Kidney (tissue), 14 donors: ENCODE results near the gene CTSG. TPM values are rescaled to one million over a fixed set of nuclear protein-coding genes. Genes with fewer than 3 reads are reported as not detected.

Experiments
- DNase-seq, 5 donors: peaks; one replicate each; pipeline ENCODE4 v3.0.0-alpha.2; 2013 to 2020
- FAIRE-seq: peaks from 2 replicates; lab custom pipeline; 2012; peaks lifted over from hg19 to GRCh38; lab: Jason Lieb, UNC
- H3K27ac ChIP-seq, 2 donors: one replicate each; pipeline ENCODE4 v1.7.0; 2013; ENCODE audit warnings: low read depth in 2 of 2, low read length in 2 of 2, inconsistent platforms in 1 of 2
- H3K27me3 ChIP-seq: one replicate; pipeline ENCODE4 v1.7.1; 2013; ENCODE audit warnings: low read length, inconsistent platforms; ENCODE audit not compliant: control insufficient read depth, insufficient read depth
- H3K36me3 ChIP-seq, 3 donors: one replicate each; pipeline versions ENCODE4 v1.7.0 to v1.7.1; 2013; ENCODE audit warnings: low read length in 3 of 3, control low read depth in 1 of 3, inconsistent platforms in 1 of 3; ENCODE audit not compliant: insufficient read depth in 3 of 3, control insufficient read depth in 2 of 3
- H3K4me1 ChIP-seq, 3 donors: one replicate each; pipeline versions ENCODE4 v1.7.0 to v1.7.1; 2013; ENCODE audit warnings: low read length in 3 of 3, inconsistent platforms in 1 of 3, low read depth in 1 of 3; ENCODE audit not compliant: control insufficient read depth in 2 of 3, insufficient read depth in 2 of 3
- H3K4me3 ChIP-seq, 3 donors: one replicate each; pipeline versions ENCODE4 v1.7.0 to v1.8.1; 2013; ENCODE audit warnings: low read length in 3 of 3, control low read depth in 1 of 3, inconsistent platforms in 1 of 3
- H3K9ac ChIP-seq, 3 donors: one replicate each; pipeline versions ENCODE4 v1.7.0 to v1.7.1; 2013; ENCODE audit warnings: low read length in 3 of 3, control low read depth in 1 of 3, inconsistent platforms in 1 of 3
- H3K9me3 ChIP-seq, 3 donors: one replicate each; pipeline versions ENCODE4 v1.7.0 to v1.7.1; 2013; ENCODE audit warnings: low read length in 3 of 3, control low read depth in 1 of 3, inconsistent platforms in 1 of 3; ENCODE audit not compliant: control insufficient read depth in 2 of 3, insufficient read depth in 1 of 3
- intact Hi-C: fragments of 100-400 bp; cut with DNase I; formaldehyde crosslinking; loops from one replicate; pipeline ENCODE4 v1.11.1; 2022
- polyA plus RNA-seq: library from polyadenylated mRNA; stranded (reverse); fragments of 350-450 nt; fragmentation: Illumina TruSeq; extraction: RNeasy Lipid Tissue Mini Kit (QIAGEN cat#74804); gene quantifications from one replicate; pipeline ENCODE4 v1.2.3, GENCODE V29; 2014; ENCODE audit warnings: low read depth, low replicate concordance; ENCODE audit not compliant: insufficient read depth
- total RNA-seq: library from RNA; stranded (reverse); fragmentation: NEBNext Ultra II Directional; extraction: Animal tissue kit (Norgen Biotek cat#: 25700); gene quantifications from one replicate; pipeline ENCODE4 v1.2.1, GENCODE V29; 2021
- TF ChIP-seq, protein P1 (sequence below): IDR thresholded peaks from 3 replicates; pipeline ENCODE4 v1.5.1; 2012; ENCODE audit warnings: mild to moderate bottlenecking, moderate library complexity, borderline replicate concordance; ENCODE audit not compliant: insufficient read depth; ENCODE audit errors: extremely low read depth
- donor health status: control.
- donor health status: control.
- donor health status: control.
- donor health status: control.
- donor health status: control.
- donor health status: DM: yes; HTN: yes; CAD: no.
- donor health status: Normal renal cell carcinoma (clear cell type).

Gene CTSG
- total and polyA plus RNA-seq, 2 donors from 2014 or later, result 1.1 to 11.9 TPM

DNA sequence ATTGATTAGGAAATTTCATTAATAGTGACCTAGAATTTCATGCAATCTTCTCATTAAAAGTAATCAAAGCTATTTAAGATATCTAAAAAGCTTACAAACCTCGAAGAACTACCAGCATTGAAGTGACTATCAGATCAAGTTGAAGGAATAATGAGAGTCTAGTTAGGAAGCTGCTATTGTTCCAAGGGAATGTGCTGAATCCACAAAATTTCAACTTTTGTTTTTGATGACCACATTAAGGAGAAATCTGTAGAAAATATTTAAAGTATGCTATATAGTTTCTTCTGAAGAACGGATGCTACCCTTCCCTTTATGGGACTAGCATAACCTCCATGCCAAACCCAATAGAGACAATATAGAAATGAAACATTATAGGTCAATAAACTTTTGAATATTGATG lies 2.5 kb upstream of the CTSG start:
- intact Hi-C loops, result no loop called here
- FAIRE-seq (no peak), DNase-seq (no peak)
- TF ChIP-seq, protein P1, sequence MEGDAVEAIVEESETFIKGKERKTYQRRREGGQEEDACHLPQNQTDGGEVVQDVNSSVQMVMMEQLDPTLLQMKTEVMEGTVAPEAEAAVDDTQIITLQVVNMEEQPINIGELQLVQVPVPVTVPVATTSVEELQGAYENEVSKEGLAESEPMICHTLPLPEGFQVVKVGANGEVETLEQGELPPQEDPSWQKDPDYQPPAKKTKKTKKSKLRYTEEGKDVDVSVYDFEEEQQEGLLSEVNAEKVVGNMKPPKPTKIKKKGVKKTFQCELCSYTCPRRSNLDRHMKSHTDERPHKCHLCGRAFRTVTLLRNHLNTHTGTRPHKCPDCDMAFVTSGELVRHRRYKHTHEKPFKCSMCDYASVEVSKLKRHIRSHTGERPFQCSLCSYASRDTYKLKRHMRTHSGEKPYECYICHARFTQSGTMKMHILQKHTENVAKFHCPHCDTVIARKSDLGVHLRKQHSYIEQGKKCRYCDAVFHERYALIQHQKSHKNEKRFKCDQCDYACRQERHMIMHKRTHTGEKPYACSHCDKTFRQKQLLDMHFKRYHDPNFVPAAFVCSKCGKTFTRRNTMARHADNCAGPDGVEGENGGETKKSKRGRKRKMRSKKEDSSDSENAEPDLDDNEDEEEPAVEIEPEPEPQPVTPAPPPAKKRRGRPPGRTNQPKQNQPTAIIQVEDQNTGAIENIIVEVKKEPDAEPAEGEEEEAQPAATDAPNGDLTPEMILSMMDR, result no peak
- H3K27me3 ChIP-seq, result no peaks in the 10 kb centered on the region
- no peaks in the 10 kb centered on the region for H3K36me3 ChIP-seq
- no peak overlapping the region for H3K9ac ChIP-seq
- H3K9me3 ChIP-seq, result no peaks in the 10 kb centered on the region
- no peaks in the 10 kb centered on the region for H3K4me1 ChIP-seq
- H3K4me3 ChIP-seq, result no peak overlapping the region
- no peak overlapping the region for H3K27ac ChIP-seq

DNA sequence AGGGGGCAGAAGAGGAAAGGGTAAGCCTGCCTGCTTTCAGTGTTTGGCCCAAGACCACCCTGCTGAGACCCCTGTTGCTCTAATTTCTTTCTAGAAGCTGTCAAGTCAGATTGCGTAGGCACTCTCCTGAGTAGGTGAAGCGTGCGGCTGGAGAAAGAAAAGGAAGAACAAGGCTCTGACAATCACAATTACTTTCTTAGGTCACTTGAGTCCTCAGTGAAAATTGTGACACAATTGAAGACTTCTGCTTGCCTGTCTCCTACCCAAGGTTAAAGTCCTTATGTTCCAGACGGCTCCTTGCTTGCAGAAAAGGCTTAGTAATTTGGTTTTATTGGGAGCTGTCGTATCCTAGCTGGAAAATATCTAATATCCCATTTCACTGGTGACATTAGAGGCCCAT lies 721 bp upstream of the CTSG start:
- H3K4me3 ChIP-seq, result no peak overlapping the region
- DNase-seq, result no peak
- intact Hi-C loops, result no loop called here
- no peak overlapping the region for H3K27ac ChIP-seq
- no peak for FAIRE-seq
- no peaks in the 10 kb centered on the region for H3K4me1 ChIP-seq
- no peaks in the 10 kb centered on the region for H3K9me3 ChIP-seq
- TF ChIP-seq, protein P1, result no peak
- no peaks in the 10 kb centered on the region for H3K36me3 ChIP-seq
- no peak overlapping the region for H3K9ac ChIP-seq
- no peaks in the 10 kb centered on the region for H3K27me3 ChIP-seq

DNA sequence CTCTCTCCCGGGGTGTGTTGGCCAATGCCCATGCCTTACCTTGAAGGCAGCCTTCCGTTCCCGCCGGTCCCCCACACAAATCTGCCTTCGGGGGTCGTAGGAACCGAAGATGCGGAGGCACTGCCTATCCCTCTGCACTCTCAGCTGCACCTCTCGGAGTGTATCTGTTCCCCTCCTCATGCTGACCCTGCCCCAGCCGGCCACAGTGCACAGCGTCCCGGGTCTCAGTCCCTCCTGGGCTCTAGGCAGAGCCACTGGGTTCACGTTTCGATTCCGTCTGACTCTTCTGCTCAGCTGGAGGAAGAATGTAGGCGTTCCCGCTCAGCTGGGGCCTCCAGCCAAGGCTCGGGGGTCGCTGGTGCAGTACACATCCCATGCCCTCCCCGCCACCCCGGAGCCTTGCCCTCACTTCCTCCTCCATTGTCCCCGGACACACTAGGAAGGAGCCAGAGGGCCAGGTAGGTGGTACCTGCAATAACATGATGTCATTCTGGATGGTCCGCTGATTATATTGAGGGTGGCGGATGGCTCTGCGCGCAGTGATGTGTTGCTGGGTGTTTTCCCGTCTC lies 1.8 kb downstream of the CTSG start:
- H3K27ac ChIP-seq, result no peak overlapping the region
- intact Hi-C loops, result no loop called here
- no peaks in the 10 kb centered on the region for H3K36me3 ChIP-seq
- no peak for DNase-seq
- no peaks in the 10 kb centered on the region for H3K9me3 ChIP-seq
- no peak for FAIRE-seq
- H3K27me3 ChIP-seq, result no peaks in the 10 kb centered on the region
- TF ChIP-seq, protein P1, result no peak
- H3K9ac ChIP-seq, result no peak overlapping the region
- H3K4me1 ChIP-seq, result no peaks in the 10 kb centered on the region
- no peak overlapping the region for H3K4me3 ChIP-seq

DNA sequence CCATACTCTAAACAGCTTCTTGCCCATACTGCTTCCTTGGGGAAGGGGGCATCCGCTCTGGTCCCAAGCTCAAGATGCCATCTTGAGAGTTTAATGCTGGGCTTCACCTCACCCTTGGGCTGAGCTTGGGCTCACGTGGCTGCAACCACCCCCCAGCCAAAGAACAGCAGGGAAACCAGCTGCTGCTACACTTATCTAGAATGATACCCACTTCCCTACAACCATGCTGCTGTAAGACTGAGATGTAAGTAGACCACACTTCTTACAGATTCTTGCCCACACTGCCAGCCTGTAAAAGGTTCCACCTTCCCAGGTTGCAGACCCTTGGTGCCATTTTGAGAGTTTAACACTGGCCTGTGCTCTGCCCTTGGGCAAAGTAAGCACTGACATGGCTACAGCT lies 9.7 kb downstream of the CTSG start:
- H3K27ac ChIP-seq, result no peak overlapping the region
- no peaks in the 10 kb centered on the region for H3K4me1 ChIP-seq
- H3K4me3 ChIP-seq, result no peak overlapping the region
- no peak for FAIRE-seq
- no peaks in the 10 kb centered on the region for H3K27me3 ChIP-seq
- no peak overlapping the region for H3K9ac ChIP-seq
- intact Hi-C loops, result no loop called here
- H3K9me3 ChIP-seq, result peaks cover 0 to 21% (median 0%) of the 10 kb centered on the region in 3 donors
- TF ChIP-seq, protein P1, result no peak
- DNase-seq, result no peak
- no peaks in the 10 kb centered on the region for H3K36me3 ChIP-seq
